SK-N-SH treated with all-trans-retinoic acid at 6 μM for 48 hours (cell line): ENCODE results near the gene KRTAP4-16.

ENCODE experiments used
- ARNTL ChIP-seq: fragments of 450-650 bp; formaldehyde crosslinking; IDR thresholded peaks from 2 replicates; pipeline ENCODE4 v1.5.0; 2020; ENCODE audit warnings: low read depth, mild to moderate bottlenecking, moderate library complexity, borderline replicate concordance
- BACH2 ChIP-seq: fragments of 250-450 bp; sonication (Bioruptor Pico); IDR thresholded peaks from 2 replicates; pipeline ENCODE4 v1.9.0; 2021; ENCODE audit warnings: mild to moderate bottlenecking, borderline replicate concordance
- CSDC2 ChIP-seq: fragments of 250-450 bp; sonication (Bioruptor Pico); IDR thresholded peaks from 2 replicates; pipeline ENCODE4 v1.5.0; 2020; ENCODE audit warnings: mild to moderate bottlenecking, moderate library complexity
- ESRRG ChIP-seq: fragments of 250-450 bp; sonication (Bioruptor Pico); IDR thresholded peaks from 2 replicates; pipeline ENCODE4 v1.6.1; 2021; ENCODE audit warnings: mild to moderate bottlenecking
- PPARA ChIP-seq: fragments of 250-450 bp; sonication (Bioruptor Pico); IDR thresholded peaks from 2 replicates; pipeline ENCODE4 v1.5.0; 2020; ENCODE audit warnings: mild to moderate bottlenecking, borderline replicate concordance
- RARB ChIP-seq: fragments of 250-450 bp; sonication (Bioruptor Pico); IDR thresholded peaks from 2 replicates; pipeline ENCODE4 v1.8.0; 2021; ENCODE audit warnings: mild to moderate bottlenecking, moderate library complexity
- TCF4 ChIP-seq: fragments of 250-450 bp; sonication (Bioruptor Pico); IDR thresholded peaks from 2 replicates; pipeline ENCODE4 v1.8.0; 2021; ENCODE audit warnings: mild to moderate bottlenecking, moderate library complexity, borderline replicate concordance
- TOX ChIP-seq: fragments of 250-450 bp; sonication (Bioruptor Pico); IDR thresholded peaks from 2 replicates; pipeline ENCODE4 v1.8.0; 2021; ENCODE audit warnings: mild to moderate bottlenecking, moderate library complexity, borderline replicate concordance
- ZFP3 ChIP-seq: fragments of 250-450 bp; sonication (Bioruptor Pico); IDR thresholded peaks from 2 replicates; pipeline ENCODE4 v1.5.0; 2020; ENCODE audit warnings: mild to moderate bottlenecking, moderate library complexity
- ZFP30 ChIP-seq: fragments of 450-650 bp; formaldehyde crosslinking; IDR thresholded peaks from 2 replicates; pipeline ENCODE4 v1.5.0; 2022; ENCODE audit warnings: mild to moderate bottlenecking, moderate library complexity
- ZNF8 ChIP-seq: fragments of 450-650 bp; formaldehyde crosslinking; IDR thresholded peaks from 2 replicates; pipeline ENCODE4 v1.5.0; 2020; ENCODE audit warnings: mild to moderate bottlenecking, moderate library complexity
- TF ChIP-seq, protein P1 (sequence below): fragments of 250-450 bp; sonication (Bioruptor Pico); IDR thresholded peaks from 2 replicates; pipeline ENCODE4 v1.8.0; 2020; ENCODE audit warnings: mild to moderate bottlenecking, moderate library complexity, borderline replicate concordance
- TF ChIP-seq, protein P2 (sequence below): fragments of 250-450 bp; sonication (Bioruptor Pico); IDR thresholded peaks from 2 replicates; pipeline ENCODE4 v1.5.1; 2020; ENCODE audit warnings: low read depth, mild to moderate bottlenecking, moderate library complexity

DNA sequence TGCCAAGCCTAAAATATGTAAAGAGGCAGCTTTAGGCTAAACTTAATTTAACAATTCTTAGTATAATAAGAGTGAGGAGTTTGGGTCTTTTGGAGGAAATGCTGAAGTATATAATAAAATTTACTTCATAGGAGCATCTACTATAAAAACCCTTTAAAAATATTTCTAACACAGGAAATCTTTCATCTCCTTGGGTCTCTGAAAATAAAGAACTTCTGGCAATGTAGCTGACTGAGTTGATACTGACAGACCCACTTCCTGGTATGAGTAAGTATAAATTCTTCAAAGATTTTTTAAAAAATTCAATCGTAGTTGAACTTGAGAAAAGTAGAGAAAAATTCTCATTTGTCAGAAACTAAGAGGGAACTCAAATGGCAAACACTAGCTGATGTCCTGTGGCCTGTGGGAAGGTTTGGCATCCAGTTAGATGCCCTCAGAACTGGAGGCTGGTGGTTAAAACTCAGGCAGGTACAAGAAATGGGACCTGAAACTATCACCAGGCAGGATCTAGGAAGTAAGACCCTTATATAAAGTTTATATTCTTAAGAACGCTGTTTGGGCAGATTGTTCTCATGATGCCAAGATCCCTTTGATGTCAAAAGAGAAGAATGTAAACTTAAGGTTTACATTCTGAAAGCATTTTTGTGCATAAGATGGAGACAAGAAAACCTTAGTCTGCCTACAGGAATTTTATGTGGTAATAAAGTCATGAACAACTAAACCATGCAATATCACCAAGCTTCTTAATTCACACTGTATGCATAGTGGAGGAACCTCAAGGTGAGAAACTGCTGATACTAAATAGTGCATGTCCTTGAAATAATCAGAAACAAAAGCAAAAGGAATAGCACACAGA is 32.1 kb upstream of the KRTAP4-16 start:
- no peak for TF ChIP-seq ZFP3 (CRISPR knock-in tag)
- no peak for TF ChIP-seq TOX (CRISPR knock-in tag)
- TF ChIP-seq ZFP30 (CRISPR knock-in tag), result no peak
- TF ChIP-seq, protein P1, sequence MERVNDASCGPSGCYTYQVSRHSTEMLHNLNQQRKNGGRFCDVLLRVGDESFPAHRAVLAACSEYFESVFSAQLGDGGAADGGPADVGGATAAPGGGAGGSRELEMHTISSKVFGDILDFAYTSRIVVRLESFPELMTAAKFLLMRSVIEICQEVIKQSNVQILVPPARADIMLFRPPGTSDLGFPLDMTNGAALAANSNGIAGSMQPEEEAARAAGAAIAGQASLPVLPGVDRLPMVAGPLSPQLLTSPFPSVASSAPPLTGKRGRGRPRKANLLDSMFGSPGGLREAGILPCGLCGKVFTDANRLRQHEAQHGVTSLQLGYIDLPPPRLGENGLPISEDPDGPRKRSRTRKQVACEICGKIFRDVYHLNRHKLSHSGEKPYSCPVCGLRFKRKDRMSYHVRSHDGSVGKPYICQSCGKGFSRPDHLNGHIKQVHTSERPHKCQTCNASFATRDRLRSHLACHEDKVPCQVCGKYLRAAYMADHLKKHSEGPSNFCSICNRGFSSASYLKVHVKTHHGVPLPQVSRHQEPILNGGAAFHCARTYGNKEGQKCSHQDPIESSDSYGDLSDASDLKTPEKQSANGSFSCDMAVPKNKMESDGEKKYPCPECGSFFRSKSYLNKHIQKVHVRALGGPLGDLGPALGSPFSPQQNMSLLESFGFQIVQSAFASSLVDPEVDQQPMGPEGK (CRISPR knock-in tag), result no peak
- TF ChIP-seq ESRRG (CRISPR knock-in tag), result no peak
- TF ChIP-seq BACH2 (CRISPR knock-in tag), result no peak
- TF ChIP-seq ZNF8, result no peak
- no peak for TF ChIP-seq ARNTL (CRISPR knock-in tag)
- no peak for TF ChIP-seq CSDC2 (CRISPR knock-in tag)
- no peak for TF ChIP-seq RARB (CRISPR knock-in tag)
- TF ChIP-seq, protein P2, sequence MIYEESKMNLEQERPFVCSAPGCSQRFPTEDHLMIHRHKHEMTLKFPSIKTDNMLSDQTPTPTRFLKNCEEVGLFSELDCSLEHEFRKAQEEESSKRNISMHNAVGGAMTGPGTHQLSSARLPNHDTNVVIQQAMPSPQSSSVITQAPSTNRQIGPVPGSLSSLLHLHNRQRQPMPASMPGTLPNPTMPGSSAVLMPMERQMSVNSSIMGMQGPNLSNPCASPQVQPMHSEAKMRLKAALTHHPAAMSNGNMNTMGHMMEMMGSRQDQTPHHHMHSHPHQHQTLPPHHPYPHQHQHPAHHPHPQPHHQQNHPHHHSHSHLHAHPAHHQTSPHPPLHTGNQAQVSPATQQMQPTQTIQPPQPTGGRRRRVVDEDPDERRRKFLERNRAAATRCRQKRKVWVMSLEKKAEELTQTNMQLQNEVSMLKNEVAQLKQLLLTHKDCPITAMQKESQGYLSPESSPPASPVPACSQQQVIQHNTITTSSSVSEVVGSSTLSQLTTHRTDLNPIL (CRISPR knock-in tag), result no peak
- TF ChIP-seq PPARA (CRISPR knock-in tag), result no peak
- TF ChIP-seq TCF4, result no peak
